Psoas muscle (tissue), 8 donors: ENCODE measurements around the gene SFN. TPM values are rescaled to one million over a fixed set of nuclear protein-coding genes. Genes with fewer than 3 reads are reported as not detected.
"Not testable (repeated sequence)": the region's sequence is repeated elsewhere in the genome, so short reads cannot be mapped to it uniquely, and the experiment has no call there.

ENCODE experiments used
- ATAC-seq, 4 donors: fragments of 200-7000 bp; cut with Tn5 transposase; one replicate each; pipeline ENCODE4 v1.9.1; 2020; ENCODE audit warnings: moderate library complexity in 3 of 4, mild to moderate bottlenecking in 2 of 4
- DNase-seq, 2 donors: peaks; one replicate each; pipeline ENCODE4 v3.0.0-alpha.2; 2020
- H3K27ac ChIP-seq: fragments of 200-600 bp; one replicate; pipeline ENCODE4 v1.8.0; 2022
- H3K27me3 ChIP-seq, 3 donors: fragments of 200-600 bp in 1 of 3; one replicate each; pipeline versions ENCODE4 v1.6.1 to v1.8.0; 2013 to 2022; ENCODE audit warnings: low read length in 2 of 3, mild to moderate bottlenecking in 2 of 3, moderate library complexity in 1 of 3; ENCODE audit not compliant: insufficient read depth in 3 of 3
- H3K36me3 ChIP-seq, 2 donors: fragments of 200-600 bp in 1 of 2; one replicate each; pipeline versions ENCODE4 v1.6.1 to v1.8.0; 2013 to 2022; ENCODE audit warnings: low read depth in 1 of 2, mild to moderate bottlenecking in 1 of 2, moderate library complexity in 1 of 2; ENCODE audit not compliant: insufficient read depth in 1 of 2
- H3K4me1 ChIP-seq: fragments of 200-600 bp; one replicate; pipeline ENCODE4 v1.8.0; 2022
- H3K4me3 ChIP-seq: fragments of 200-600 bp; one replicate; pipeline ENCODE4 v1.8.0; 2022; ENCODE audit warnings: mild to moderate bottlenecking
- H3K9me3 ChIP-seq: fragments of 200-600 bp; one replicate; pipeline ENCODE4 v1.8.0; 2022
- CTCF ChIP-seq: fragments of 200-600 bp; IDR thresholded peaks from one replicate; pipeline ENCODE4 v1.8.0; 2022; ENCODE audit warnings: antibody characterized with exemption
- WGBS, 3 donors: extraction: QIAGEN DNeasy Blood & Tissue Kit; methylation state at CpG; one replicate each; pipeline versions ENCODE4 v1.1.6 to v1.1.7; 2013; 5-methylcytosine and 5-hydroxymethylcytosine counted together
- intact Hi-C, 2 donors: fragments of 100-400 bp; cut with DNase I; formaldehyde crosslinking; loops; one replicate each; pipeline versions ENCODE4 v1.11.0 to v1.14.2; 2022
- polyA plus RNA-seq, 3 donors: library from polyadenylated mRNA; stranded (reverse); fragments of 200-250 nt; gene quantifications; one replicate each; pipeline ENCODE4 v1.2.3, GENCODE V29; 2013
- total RNA-seq, 4 donors: library from RNA; stranded (reverse); fragmentation: NEBNext Ultra II Directional in 2 of 4; extraction: Animal tissue kit (Norgen Biotek cat#: 25700) in 2 of 4; gene quantifications; one replicate each; pipeline versions ENCODE4 v1.2.1 to v1.2.4, GENCODE V29; 2021 to 2023
- donor health status: healthy with polysubstance abuse.
- donor health status: DM: no; HTN: no; CAD: no; lungs with moderate emphysema.
- donor health status: Bipolar disorder and iron deficiency.
- donor health status: healthy.
- donor health status: DM: yes; HTN: yes; CAD: no.
- donor health status: DM: no; HTN: no; CAD: no.
- donor health status: DM: no; HTN: no; CAD: no.
- donor health status: DM: yes; HTN: yes; CAD: no.

SFN gene
- total and polyA plus RNA-seq, 7 donors: 0.05 to 26.7 (median 0.35) TPM

- peaks cover 18% of the 10 kb centered on the region for H3K4me1 ChIP-seq
- no peaks in the 10 kb centered on the region for H3K9me3 ChIP-seq
- no peaks in the 10 kb centered on the region for H3K27me3 ChIP-seq
- H3K27ac ChIP-seq: no peak overlapping the region
- 71 to 74% (median 73%) methylated on average over 3 of the region's 3 CpGs for WGBS, 3 donors
- DNase-seq (no peak), ATAC-seq (no peak)
- intact Hi-C loops: no loop called here
- H3K36me3 ChIP-seq: peaks cover 0 to 56% of the 10 kb centered on the region in 2 donors
- TF ChIP-seq CTCF: no peak
- H3K4me3 ChIP-seq: no peak overlapping the region
Observed at GRCh38 chr1:26831546-26832248, 31.3 kb upstream of the SFN start.

- Histone ChIP-seq H3K4me1 (peaks cover 18% of the 10 kb centered on the region), H3K9me3 (no peaks in the 10 kb centered on the region), H3K27me3 (no peaks in the 10 kb centered on the region), H3K4me3 (no peak overlapping the region), H3K36me3 (peaks cover 0 to 61% of the 10 kb centered on the region in 2 donors), H3K27ac (no peak overlapping the region)
- DNase-seq (no peak), ATAC-seq (no peak)
- TF ChIP-seq CTCF: no peak
- 88 to 94% (median 90%) methylated on average over 16 of the region's 16 CpGs for WGBS, 3 donors
- intact Hi-C loops: no loop called here
Observed at GRCh38 chr1:26832249-26832960, 30.5 kb upstream of the SFN start.

- Histone ChIP-seq H3K4me1 (peaks cover 6% of the 10 kb centered on the region), H3K9me3 (no peaks in the 10 kb centered on the region), H3K36me3 (peaks cover 0 to 74% of the 10 kb centered on the region in 2 donors), H3K27ac (no peak overlapping the region), H3K27me3 (no peaks in the 10 kb centered on the region), H3K4me3 (no peak overlapping the region)
- ATAC-seq: peak in 1 of 4 donors; percentile 36
- 76 to 79% (median 79%) methylated on average over 21 to 23 of the region's 23 CpGs for WGBS, 3 donors
- TF ChIP-seq CTCF: no peak
- peak in 1 of 2 donors; percentile 64 for DNase-seq
- intact Hi-C loops: no loop called here
Observed at GRCh38 chr1:26833432-26834405, 29.2 kb upstream of the SFN start.

GRCh38 chr1:26837665-26838064 is 25.3 kb upstream of the SFN start:
- ATAC-seq, H3K9me3 ChIP-seq, DNase-seq, H3K27me3 ChIP-seq, H3K4me3 ChIP-seq, H3K27ac ChIP-seq, intact Hi-C loops, H3K4me1 ChIP-seq: not testable (repeated sequence)
- H3K36me3 ChIP-seq: peaks cover 2 to 96% of the 10 kb centered on the region in 2 donors
- WGBS, 3 donors: 90 to 92% (median 91%) methylated on average over 5 of the region's 5 CpGs
